Fibroblast of villous mesenchyme (primary cell): ENCODE results near the gene TMEM100. TPM values are rescaled to one million over a fixed set of nuclear protein-coding genes. Genes with fewer than 3 reads are reported as not detected.

Experiments
- DNase-seq: peaks from one replicate; pipeline ENCODE4 v3.0.0-alpha.2; 2010; ENCODE audit warnings: low read depth
- H3K4me3 ChIP-seq: 2 replicates; pipeline ENCODE4 v1.5.1; 2011; ENCODE audit warnings: low read depth, mild to moderate bottlenecking, low read length
- total RNA-seq: library from RNA; depleted of rRNA; stranded (reverse); fragments of >200 nt; gene quantifications from 2 replicates; pipeline ENCODE4 v1.2.3, GENCODE V29; 2012
- TF ChIP-seq, protein P1 (sequence below): IDR thresholded peaks from 2 replicates; pipeline ENCODE4 v1.5.1; 2012; ENCODE audit warnings: low read depth, mild to moderate bottlenecking, low read length; ENCODE audit not compliant: insufficient read depth

The TMEM100 gene
- total RNA-seq, 1 donor = under 0.01 TPM

GRCh38 chr17:55689672-55690071 is 33.0 kb downstream of the TMEM100 start:
- DNase-seq = no peak
- no peak overlapping the region for H3K4me3 ChIP-seq
- TF ChIP-seq, protein P1, sequence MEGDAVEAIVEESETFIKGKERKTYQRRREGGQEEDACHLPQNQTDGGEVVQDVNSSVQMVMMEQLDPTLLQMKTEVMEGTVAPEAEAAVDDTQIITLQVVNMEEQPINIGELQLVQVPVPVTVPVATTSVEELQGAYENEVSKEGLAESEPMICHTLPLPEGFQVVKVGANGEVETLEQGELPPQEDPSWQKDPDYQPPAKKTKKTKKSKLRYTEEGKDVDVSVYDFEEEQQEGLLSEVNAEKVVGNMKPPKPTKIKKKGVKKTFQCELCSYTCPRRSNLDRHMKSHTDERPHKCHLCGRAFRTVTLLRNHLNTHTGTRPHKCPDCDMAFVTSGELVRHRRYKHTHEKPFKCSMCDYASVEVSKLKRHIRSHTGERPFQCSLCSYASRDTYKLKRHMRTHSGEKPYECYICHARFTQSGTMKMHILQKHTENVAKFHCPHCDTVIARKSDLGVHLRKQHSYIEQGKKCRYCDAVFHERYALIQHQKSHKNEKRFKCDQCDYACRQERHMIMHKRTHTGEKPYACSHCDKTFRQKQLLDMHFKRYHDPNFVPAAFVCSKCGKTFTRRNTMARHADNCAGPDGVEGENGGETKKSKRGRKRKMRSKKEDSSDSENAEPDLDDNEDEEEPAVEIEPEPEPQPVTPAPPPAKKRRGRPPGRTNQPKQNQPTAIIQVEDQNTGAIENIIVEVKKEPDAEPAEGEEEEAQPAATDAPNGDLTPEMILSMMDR = no peak

GRCh38 chr17:55688057-55688456 is 34.6 kb downstream of the TMEM100 start:
- no peak for DNase-seq
- TF ChIP-seq, protein P1 = no peak

GRCh38 chr17:55687037-55687436 is 35.6 kb downstream of the TMEM100 start:
- TF ChIP-seq, protein P1 = no peak

More at GRCh38 chr17:55688057-55688456, 34.6 kb downstream of the TMEM100 start:
- H3K4me3 ChIP-seq = no peak overlapping the region

GRCh38 chr17:55683550-55684315 is 38.9 kb downstream of the TMEM100 start:
- no peak for DNase-seq
- no peak overlapping the region for H3K4me3 ChIP-seq

More at GRCh38 chr17:55687037-55687436, 35.6 kb downstream of the TMEM100 start:
- no peak for DNase-seq
- no peak overlapping the region for H3K4me3 ChIP-seq

GRCh38 chr17:55681342-55681700 is 41.3 kb downstream of the TMEM100 start:
- TF ChIP-seq, protein P1 = no peak
- no peak for DNase-seq
- H3K4me3 ChIP-seq = no peak overlapping the region

More at GRCh38 chr17:55683550-55684315, 38.9 kb downstream of the TMEM100 start:
- TF ChIP-seq, protein P1 = no peak

GRCh38 chr17:55680686-55681341 is 41.9 kb downstream of the TMEM100 start:
- no peak for DNase-seq
- no peak overlapping the region for H3K4me3 ChIP-seq
- TF ChIP-seq, protein P1 = no peak

DNA sequence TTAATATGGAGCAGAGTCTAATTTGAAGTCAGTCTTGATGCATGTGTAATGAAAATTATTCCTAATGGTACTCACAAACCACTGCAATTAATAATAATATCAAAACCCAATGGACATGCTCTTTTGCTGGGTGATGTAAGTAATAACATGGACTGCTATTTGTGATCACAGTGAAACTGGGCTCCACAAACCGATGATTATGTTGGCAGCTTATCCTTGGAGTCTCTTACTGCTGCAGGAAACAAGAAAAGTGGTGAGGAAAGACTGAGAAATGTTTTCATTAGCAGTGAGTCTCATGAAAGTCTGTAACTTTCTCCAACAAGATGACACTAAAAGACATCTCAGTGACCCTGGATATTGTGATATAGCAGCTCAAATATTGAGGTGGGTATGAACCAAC is 45.2 kb downstream of the TMEM100 start:
- TF ChIP-seq, protein P1 = no peak
- DNase-seq = no peak
- H3K4me3 ChIP-seq = no peak overlapping the region
